ENCODE results near the gene DENND1C.

- TF ChIP-seq FOXP2 (optimal IDR thresholded peaks at IDR 0.05; ENCODE audit: borderline replicate concordance, extremely low read depth, extremely low read length, insufficient read depth) (no peak), POLR2AphosphoS5 (IDR thresholded peaks at IDR 0.05; ENCODE audit: low read depth, low read length) (no peak), REST (IDR thresholded peaks at IDR 0.05; ENCODE audit: insufficient read depth in 1 of 2, low read depth in 2 of 2, low read length in 2 of 2) (no peak), TAF1 (IDR thresholded peaks at IDR 0.05; ENCODE audit: borderline replicate concordance, insufficient read depth, low read length) (no peak)
These were observed 63.6 kb downstream of the DENND1C start for GRCh38 chr19:6417713-6418561.
